Liver (tissue), 9 donors: ENCODE results near the gene SAFB2. TPM values are rescaled to one million over a fixed set of nuclear protein-coding genes. Genes with fewer than 3 reads are reported as not detected.

Experiments used
- DNase-seq: peaks from one replicate; pipeline ENCODE4 v3.0.0-alpha.2; 2017; ENCODE audit warnings: low spot score
- H3K27ac ChIP-seq, 2 donors: one replicate each; pipeline ENCODE4 v1.7.0; 2013; ENCODE audit warnings: inconsistent platforms in 2 of 2, low read length in 2 of 2, control low read depth in 1 of 2, low read depth in 1 of 2, mild to moderate bottlenecking in 1 of 2
- H3K27me3 ChIP-seq, 4 donors: one replicate each; pipeline versions ENCODE4 v1.6.1 to v1.7.0; 2013; ENCODE audit warnings: low read length in 3 of 4, inconsistent platforms in 1 of 4, mild to moderate bottlenecking in 1 of 4, moderate library complexity in 1 of 4; ENCODE audit not compliant: control insufficient read depth in 4 of 4, insufficient read depth in 4 of 4
- H3K36me3 ChIP-seq, 4 donors: one replicate each; pipeline versions ENCODE4 v1.6.1 to v1.7.0; 2013; ENCODE audit warnings: low read length in 3 of 4, mild to moderate bottlenecking in 3 of 4, low read depth in 1 of 4, moderate library complexity in 1 of 4; ENCODE audit not compliant: control insufficient read depth in 4 of 4, insufficient read depth in 3 of 4
- H3K4me1 ChIP-seq, 4 donors: one replicate each; pipeline versions ENCODE4 v1.6.1 to v1.7.0; 2013; ENCODE audit warnings: low read length in 3 of 4, mild to moderate bottlenecking in 3 of 4, moderate library complexity in 1 of 4; ENCODE audit not compliant: control insufficient read depth in 4 of 4, insufficient read depth in 4 of 4
- H3K4me3 ChIP-seq, 3 donors: one replicate each; pipeline versions ENCODE4 v1.6.1 to v1.7.0; 2013; ENCODE audit warnings: low read length in 3 of 3, control low read depth in 1 of 3, low read depth in 1 of 3, mild to moderate bottlenecking in 1 of 3
- H3K9ac ChIP-seq, 2 donors: one replicate each; pipeline ENCODE4 v1.7.0; 2013; ENCODE audit warnings: low read length in 2 of 2, mild to moderate bottlenecking in 2 of 2, moderate library complexity in 2 of 2, control low read depth in 1 of 2, low read depth in 1 of 2
- H3K9me3 ChIP-seq, 4 donors: one replicate each; pipeline versions ENCODE4 v1.6.1 to v1.7.0; 2013; ENCODE audit warnings: low read length in 3 of 4; ENCODE audit not compliant: control insufficient read depth in 4 of 4
- EGR1 ChIP-seq, 2 donors: IDR thresholded peaks; 2 replicates each; pipeline ENCODE4 v1.6.1; 2016 to 2018; ENCODE audit warnings: antibody characterized with exemption in 2 of 2, low read depth in 2 of 2
- FOXA1 ChIP-seq: IDR thresholded peaks from 2 replicates; pipeline ENCODE4 v1.6.1; 2016; ENCODE audit warnings: antibody characterized with exemption
- FOXA2 ChIP-seq: IDR thresholded peaks from 2 replicates; pipeline ENCODE4 v1.6.1; 2016; ENCODE audit warnings: antibody characterized with exemption
- GABPA ChIP-seq, 2 donors: IDR thresholded peaks in 1 of 2; conservative IDR thresholded peaks in 1 of 2; 2 replicates each; pipeline ENCODE4 v1.6.1; 2016; ENCODE audit warnings: antibody characterized with exemption in 2 of 2, mild to moderate bottlenecking in 1 of 2, moderate library complexity in 1 of 2
- HNF4A ChIP-seq, 2 donors: conservative IDR thresholded peaks; 2 replicates each; pipeline ENCODE4 v1.6.1; 2016; ENCODE audit warnings: antibody characterized with exemption in 2 of 2, mild to moderate bottlenecking in 2 of 2
- HNF4G ChIP-seq: IDR thresholded peaks from 2 replicates; pipeline ENCODE4 v1.6.1; 2016; ENCODE audit warnings: antibody characterized with exemption
- NR2F2 ChIP-seq: IDR thresholded peaks from 2 replicates; pipeline ENCODE4 v1.6.1; 2016; ENCODE audit warnings: antibody characterized with exemption
- RAD21 ChIP-seq, 2 donors: IDR thresholded peaks; 2 replicates each; pipeline ENCODE4 v1.6.1; 2016; ENCODE audit warnings: antibody characterized with exemption in 2 of 2, mild to moderate bottlenecking in 2 of 2
- RXRA ChIP-seq, 2 donors: IDR thresholded peaks; 2 replicates each; pipeline ENCODE4 v1.6.1; 2017 to 2018; ENCODE audit warnings: antibody characterized with exemption in 2 of 2, mild to moderate bottlenecking in 1 of 2
- SP1 ChIP-seq: IDR thresholded peaks from 2 replicates; pipeline ENCODE4 v1.6.1; 2018; ENCODE audit warnings: antibody characterized with exemption, mild to moderate bottlenecking
- TAF1 ChIP-seq: conservative IDR thresholded peaks from 2 replicates; pipeline ENCODE4 v1.6.1; 2016; ENCODE audit warnings: antibody characterized with exemption, mild to moderate bottlenecking
- YY1 ChIP-seq: IDR thresholded peaks from 2 replicates; pipeline ENCODE4 v1.6.1; 2016; ENCODE audit warnings: antibody characterized with exemption, mild to moderate bottlenecking
- WGBS: extraction: QIAGEN DNeasy Blood & Tissue Kit; methylation state at CpG from one replicate; pipeline ENCODE4 v1.1.7; 2013; 5-methylcytosine and 5-hydroxymethylcytosine counted together
- polyA plus RNA-seq, 2 donors: library from polyadenylated mRNA; stranded (reverse) in 1 of 2; unstranded in 1 of 2; fragments of 200-250 nt in 1 of 2; fragments of >200 nt in 1 of 2; fragmentation: Nextera tagmentation in 1 of 2; extraction: Ambion mirVana in 1 of 2; gene quantifications; one replicate each; pipeline versions ENCODE4 v1.2.1 to v1.2.3, GENCODE V29; 2013 to 2015
- total RNA-seq, 2 donors: library from RNA; depleted of rRNA; stranded (reverse); fragments of >200 nt; gene quantifications; one replicate each; pipeline ENCODE4 v1.2.3, GENCODE V29; 2014
- TF ChIP-seq, protein P1 (sequence below): IDR thresholded peaks from 2 replicates; pipeline ENCODE4 v1.6.1; 2016; ENCODE audit warnings: antibody characterized with exemption
- TF ChIP-seq, protein P2 (sequence below): fragments of 150-350 bp; IDR thresholded peaks from 2 replicates; pipeline ENCODE4 v1.5.1; 2017; ENCODE audit warnings: improper control_type of control experiment, low read depth, low read length; ENCODE audit not compliant: missing input control
- TF ChIP-seq, protein P3 (sequence below): IDR thresholded peaks from 2 replicates; pipeline ENCODE4 v1.6.1; 2016; ENCODE audit warnings: antibody characterized with exemption
- TF ChIP-seq, protein P4 (sequence below): IDR thresholded peaks from 2 replicates; pipeline ENCODE4 v1.6.1; 2016; ENCODE audit warnings: antibody characterized with exemption, mild to moderate bottlenecking
- TF ChIP-seq, protein P5 (sequence below): IDR thresholded peaks from 2 replicates; pipeline ENCODE4 v1.6.1; 2016; ENCODE audit warnings: antibody characterized with exemption
- donor health status: healthy.
- donor health status: healthy.
- donor health status: healthy.
- donor health status: healthy.
- donor health status: healthy.

SAFB2 gene
- total and polyA plus RNA-seq, 4 donors = 18.7 to 57.8 (median 28.5) TPM

DNA sequence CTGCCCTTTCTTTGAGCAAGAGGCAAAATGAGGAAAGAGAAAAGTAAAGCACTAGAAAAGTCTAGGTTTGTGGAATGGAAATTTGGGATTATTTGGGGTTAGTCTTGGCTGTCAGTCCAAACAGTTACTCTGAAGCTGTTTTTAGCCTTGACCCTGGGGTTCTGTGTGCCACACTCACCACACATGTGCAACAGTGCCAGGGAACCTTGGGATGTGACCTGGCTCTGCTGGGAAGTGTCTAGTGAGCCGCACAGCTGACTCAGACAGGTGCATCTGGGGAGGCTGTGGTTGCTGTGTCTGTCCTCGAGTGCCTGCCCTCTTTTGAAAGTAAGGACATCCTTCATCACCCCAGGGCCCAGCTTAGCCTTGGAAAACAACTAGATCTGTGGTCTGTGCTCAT is 41.9 kb upstream of the SAFB2 start:
- Histone ChIP-seq H3K36me3 (peaks cover 33 to 91% (median 61%) of the 10 kb centered on the region in 4 donors), H3K27ac (peak overlapping the region; percentile 62 to 64), H3K9ac (no peak overlapping the region), H3K4me3 (no peak overlapping the region), H3K9me3 (no peaks in the 10 kb centered on the region), H3K27me3 (no peaks in the 10 kb centered on the region), H3K4me1 (peaks cover 2 to 21% (median 13%) of the 10 kb centered on the region in 4 donors)
- DNase-seq = no peak
- 85% methylated on average over 2 of the region's 2 CpGs for WGBS
- TF ChIP-seq, protein P1, sequence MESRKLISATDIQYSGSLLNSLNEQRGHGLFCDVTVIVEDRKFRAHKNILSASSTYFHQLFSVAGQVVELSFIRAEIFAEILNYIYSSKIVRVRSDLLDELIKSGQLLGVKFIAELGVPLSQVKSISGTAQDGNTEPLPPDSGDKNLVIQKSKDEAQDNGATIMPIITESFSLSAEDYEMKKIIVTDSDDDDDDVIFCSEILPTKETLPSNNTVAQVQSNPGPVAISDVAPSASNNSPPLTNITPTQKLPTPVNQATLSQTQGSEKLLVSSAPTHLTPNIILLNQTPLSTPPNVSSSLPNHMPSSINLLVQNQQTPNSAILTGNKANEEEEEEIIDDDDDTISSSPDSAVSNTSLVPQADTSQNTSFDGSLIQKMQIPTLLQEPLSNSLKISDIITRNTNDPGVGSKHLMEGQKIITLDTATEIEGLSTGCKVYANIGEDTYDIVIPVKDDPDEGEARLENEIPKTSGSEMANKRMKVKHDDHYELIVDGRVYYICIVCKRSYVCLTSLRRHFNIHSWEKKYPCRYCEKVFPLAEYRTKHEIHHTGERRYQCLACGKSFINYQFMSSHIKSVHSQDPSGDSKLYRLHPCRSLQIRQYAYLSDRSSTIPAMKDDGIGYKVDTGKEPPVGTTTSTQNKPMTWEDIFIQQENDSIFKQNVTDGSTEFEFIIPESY = no peak
- TF ChIP-seq HNF4G (no peak), YY1 (no peak), SP1 (peak; percentile 40), HNF4A (conservative IDR thresholded peaks at IDR 0.05) (peak; percentile 57 to 66), RXRA (IDR thresholded peaks at IDR 0.05) (peak; percentile 65 to 77), NR2F2 (no peak), FOXA2 (no peak), FOXA1 (no peak), EGR1 (IDR thresholded peaks at IDR 0.05; ENCODE audit: low read depth in 2 of 2) (no peak), TAF1 (no peak)
- TF ChIP-seq, protein P2, sequence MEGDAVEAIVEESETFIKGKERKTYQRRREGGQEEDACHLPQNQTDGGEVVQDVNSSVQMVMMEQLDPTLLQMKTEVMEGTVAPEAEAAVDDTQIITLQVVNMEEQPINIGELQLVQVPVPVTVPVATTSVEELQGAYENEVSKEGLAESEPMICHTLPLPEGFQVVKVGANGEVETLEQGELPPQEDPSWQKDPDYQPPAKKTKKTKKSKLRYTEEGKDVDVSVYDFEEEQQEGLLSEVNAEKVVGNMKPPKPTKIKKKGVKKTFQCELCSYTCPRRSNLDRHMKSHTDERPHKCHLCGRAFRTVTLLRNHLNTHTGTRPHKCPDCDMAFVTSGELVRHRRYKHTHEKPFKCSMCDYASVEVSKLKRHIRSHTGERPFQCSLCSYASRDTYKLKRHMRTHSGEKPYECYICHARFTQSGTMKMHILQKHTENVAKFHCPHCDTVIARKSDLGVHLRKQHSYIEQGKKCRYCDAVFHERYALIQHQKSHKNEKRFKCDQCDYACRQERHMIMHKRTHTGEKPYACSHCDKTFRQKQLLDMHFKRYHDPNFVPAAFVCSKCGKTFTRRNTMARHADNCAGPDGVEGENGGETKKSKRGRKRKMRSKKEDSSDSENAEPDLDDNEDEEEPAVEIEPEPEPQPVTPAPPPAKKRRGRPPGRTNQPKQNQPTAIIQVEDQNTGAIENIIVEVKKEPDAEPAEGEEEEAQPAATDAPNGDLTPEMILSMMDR = no peak
- TF ChIP-seq, protein P3, sequence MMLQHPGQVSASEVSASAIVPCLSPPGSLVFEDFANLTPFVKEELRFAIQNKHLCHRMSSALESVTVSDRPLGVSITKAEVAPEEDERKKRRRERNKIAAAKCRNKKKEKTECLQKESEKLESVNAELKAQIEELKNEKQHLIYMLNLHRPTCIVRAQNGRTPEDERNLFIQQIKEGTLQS = no peak
- TF ChIP-seq, protein P4, sequence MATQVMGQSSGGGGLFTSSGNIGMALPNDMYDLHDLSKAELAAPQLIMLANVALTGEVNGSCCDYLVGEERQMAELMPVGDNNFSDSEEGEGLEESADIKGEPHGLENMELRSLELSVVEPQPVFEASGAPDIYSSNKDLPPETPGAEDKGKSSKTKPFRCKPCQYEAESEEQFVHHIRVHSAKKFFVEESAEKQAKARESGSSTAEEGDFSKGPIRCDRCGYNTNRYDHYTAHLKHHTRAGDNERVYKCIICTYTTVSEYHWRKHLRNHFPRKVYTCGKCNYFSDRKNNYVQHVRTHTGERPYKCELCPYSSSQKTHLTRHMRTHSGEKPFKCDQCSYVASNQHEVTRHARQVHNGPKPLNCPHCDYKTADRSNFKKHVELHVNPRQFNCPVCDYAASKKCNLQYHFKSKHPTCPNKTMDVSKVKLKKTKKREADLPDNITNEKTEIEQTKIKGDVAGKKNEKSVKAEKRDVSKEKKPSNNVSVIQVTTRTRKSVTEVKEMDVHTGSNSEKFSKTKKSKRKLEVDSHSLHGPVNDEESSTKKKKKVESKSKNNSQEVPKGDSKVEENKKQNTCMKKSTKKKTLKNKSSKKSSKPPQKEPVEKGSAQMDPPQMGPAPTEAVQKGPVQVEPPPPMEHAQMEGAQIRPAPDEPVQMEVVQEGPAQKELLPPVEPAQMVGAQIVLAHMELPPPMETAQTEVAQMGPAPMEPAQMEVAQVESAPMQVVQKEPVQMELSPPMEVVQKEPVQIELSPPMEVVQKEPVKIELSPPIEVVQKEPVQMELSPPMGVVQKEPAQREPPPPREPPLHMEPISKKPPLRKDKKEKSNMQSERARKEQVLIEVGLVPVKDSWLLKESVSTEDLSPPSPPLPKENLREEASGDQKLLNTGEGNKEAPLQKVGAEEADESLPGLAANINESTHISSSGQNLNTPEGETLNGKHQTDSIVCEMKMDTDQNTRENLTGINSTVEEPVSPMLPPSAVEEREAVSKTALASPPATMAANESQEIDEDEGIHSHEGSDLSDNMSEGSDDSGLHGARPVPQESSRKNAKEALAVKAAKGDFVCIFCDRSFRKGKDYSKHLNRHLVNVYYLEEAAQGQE = no peak

DNA sequence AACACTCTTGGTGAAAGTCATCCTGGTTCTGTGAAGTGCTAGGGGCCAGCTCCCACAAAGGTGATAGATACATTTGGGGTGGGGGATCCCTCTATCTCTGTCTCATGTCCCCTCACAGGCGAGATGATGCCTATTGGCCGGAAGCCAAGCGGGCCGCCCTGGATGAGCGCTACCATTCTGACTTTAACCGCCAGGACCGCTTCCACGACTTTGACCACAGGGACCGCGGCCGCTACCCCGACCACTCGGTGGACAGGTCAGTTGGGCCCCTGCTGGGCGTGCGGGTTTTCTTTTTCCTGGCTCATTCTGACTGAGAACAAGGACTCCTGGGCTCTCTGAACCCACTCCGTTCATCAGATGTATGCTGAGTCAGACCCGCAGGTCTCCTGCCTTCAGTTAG is 41.3 kb upstream of the SAFB2 start:
- H3K36me3 ChIP-seq = peaks cover 32 to 89% (median 58%) of the 10 kb centered on the region in 4 donors
- no peaks in the 10 kb centered on the region for H3K27me3 ChIP-seq
- no peaks in the 10 kb centered on the region for H3K9me3 ChIP-seq
- H3K4me3 ChIP-seq = no peak overlapping the region
- no peak overlapping the region for H3K9ac ChIP-seq
- WGBS = 96% methylated on average over 17 of the region's 17 CpGs
- H3K27ac ChIP-seq = peak overlapping the region; percentile 32 to 64
- peaks cover 2 to 21% (median 13%) of the 10 kb centered on the region in 4 donors for H3K4me1 ChIP-seq
- no peak for DNase-seq
- TF ChIP-seq HNF4A (conservative IDR thresholded peaks at IDR 0.05) (no peak), EGR1 (IDR thresholded peaks at IDR 0.05; ENCODE audit: low read depth in 2 of 2) (no peak), SP1 (no peak), FOXA2 (no peak), YY1 (no peak), RXRA (IDR thresholded peaks at IDR 0.05) (no peak), RAD21 (IDR thresholded peaks at IDR 0.05) (no peak), GABPA (IDR thresholded peaks at IDR 0.05 in 1 of 2, conservative IDR thresholded peaks at IDR 0.05 in 1 of 2) (no peak), FOXA1 (no peak), NR2F2 (no peak), TAF1 (no peak)
- TF ChIP-seq, protein P5, sequence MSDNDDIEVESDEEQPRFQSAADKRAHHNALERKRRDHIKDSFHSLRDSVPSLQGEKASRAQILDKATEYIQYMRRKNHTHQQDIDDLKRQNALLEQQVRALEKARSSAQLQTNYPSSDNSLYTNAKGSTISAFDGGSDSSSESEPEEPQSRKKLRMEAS = no peak
- TF ChIP-seq, protein P4 = no peak
- TF ChIP-seq, protein P2 = no peak
